GM12801 (cell line): ENCODE results near the gene SLC9A3.

Source experiments
- CTCF ChIP-seq: IDR thresholded peaks from one replicate; pipeline ENCODE4 v1.5.1; 2011; ENCODE audit warnings: control low read depth; ENCODE audit not compliant: insufficient read length; ENCODE audit errors: extremely low read depth

The SLC9A3 gene

DNA sequence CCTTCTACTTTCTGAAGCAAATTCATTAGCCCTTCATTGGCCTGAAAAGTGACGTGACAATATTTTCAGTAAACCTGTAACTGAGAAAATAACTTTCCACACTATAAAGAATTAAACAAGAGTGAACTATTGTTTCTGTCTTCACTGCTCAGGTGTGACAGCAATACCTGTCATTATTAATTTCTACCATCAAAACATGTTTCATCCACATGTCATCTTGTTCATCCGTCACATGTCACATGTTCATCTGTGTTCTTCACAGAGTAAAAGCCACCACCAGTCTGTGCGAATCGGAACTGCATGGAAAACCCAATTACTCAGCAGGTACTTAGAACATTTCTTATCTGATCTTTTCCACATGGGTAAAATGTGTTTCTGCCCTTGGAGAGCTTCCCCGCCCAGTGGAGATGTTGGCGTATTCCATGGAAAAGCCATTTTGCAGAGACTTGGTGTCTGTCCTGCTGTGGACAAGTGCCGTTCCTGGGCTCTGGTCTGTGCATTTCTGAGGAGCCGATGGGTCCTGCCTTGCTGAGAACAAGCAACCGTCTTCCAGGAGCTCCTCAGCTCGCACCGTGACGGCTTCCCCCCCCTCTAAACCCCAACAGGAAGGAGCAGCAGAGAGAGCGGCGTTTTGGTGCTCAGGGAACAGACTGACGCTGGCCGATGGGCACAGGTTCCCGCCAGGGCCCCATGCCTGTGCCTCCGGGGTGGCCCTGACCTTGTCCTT is 91.9 kb downstream of the SLC9A3 start:
- no peak for TF ChIP-seq CTCF

- TF ChIP-seq CTCF = no peak
Observed at GRCh38 chr5:431711-432050, 92.6 kb downstream of the SLC9A3 start.

GRCh38 chr5:431001-431710 is 93.1 kb downstream of the SLC9A3 start:
- TF ChIP-seq CTCF = no peak

- no peak for TF ChIP-seq CTCF
Observed at GRCh38 chr5:430214-430925, 93.9 kb downstream of the SLC9A3 start.

- no peak for TF ChIP-seq CTCF
Observed at GRCh38 chr5:429453-430188, 94.6 kb downstream of the SLC9A3 start.

- TF ChIP-seq CTCF = no peak
Observed at GRCh38 chr5:428754-429452, 95.3 kb downstream of the SLC9A3 start.

- TF ChIP-seq CTCF = no peak
Observed at GRCh38 chr5:428219-428618, 96.0 kb downstream of the SLC9A3 start.
